Fibroblast of skin of left biceps (primary cell): ENCODE measurements around the gene SLC6A11.

Source experiments
- DNase-seq, 2 experiments: peaks; one replicate each; pipeline ENCODE4 v3.0.0-alpha.2; 2013; ENCODE audit warnings: low read depth in 2 of 2

The SLC6A11 gene

DNA sequence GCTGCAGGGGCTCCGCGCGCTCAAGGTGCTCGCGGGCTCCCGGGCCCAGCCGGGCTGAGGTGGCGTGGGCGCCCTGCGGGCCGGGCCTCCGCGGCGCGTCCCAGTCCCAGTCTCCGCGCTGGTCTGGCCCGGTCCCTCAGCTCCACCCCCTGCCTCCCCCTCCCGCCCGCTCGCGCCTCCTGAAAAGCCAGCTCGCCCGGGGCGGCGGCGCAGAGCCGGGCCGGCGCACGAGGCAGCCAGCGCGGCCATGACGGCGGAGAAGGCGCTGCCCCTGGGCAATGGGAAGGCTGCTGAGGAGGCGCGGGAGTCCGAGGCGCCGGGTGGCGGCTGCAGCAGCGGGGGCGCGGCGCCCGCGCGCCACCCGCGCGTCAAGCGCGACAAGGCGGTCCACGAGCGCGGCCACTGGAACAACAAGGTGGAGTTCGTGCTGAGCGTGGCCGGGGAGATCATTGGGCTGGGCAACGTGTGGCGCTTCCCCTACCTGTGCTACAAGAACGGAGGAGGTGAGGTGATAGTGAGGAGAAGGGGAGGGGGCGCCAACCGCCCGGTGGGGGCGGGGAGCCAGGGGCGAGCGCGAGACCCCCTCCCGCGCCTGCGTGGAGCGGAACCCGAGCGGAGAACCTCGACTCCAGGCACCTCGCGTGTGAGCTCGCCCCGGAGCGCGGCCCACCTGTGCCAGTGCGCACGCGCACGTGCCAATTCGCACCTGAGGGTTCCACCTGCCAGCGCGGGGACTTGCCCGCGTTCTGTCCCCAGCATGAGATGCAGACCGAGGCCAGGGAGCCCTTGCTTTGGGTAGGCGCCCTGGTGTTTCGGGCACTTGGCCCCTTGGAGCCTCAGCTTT lies at the start of gene SLC6A11:
SLC6A11 (plus strand) TSS at position 210 of the 844 bp plus-strand sequence; CDS start at position 248, 38 bp downstream.
- DNase-seq: no peak

DNA sequence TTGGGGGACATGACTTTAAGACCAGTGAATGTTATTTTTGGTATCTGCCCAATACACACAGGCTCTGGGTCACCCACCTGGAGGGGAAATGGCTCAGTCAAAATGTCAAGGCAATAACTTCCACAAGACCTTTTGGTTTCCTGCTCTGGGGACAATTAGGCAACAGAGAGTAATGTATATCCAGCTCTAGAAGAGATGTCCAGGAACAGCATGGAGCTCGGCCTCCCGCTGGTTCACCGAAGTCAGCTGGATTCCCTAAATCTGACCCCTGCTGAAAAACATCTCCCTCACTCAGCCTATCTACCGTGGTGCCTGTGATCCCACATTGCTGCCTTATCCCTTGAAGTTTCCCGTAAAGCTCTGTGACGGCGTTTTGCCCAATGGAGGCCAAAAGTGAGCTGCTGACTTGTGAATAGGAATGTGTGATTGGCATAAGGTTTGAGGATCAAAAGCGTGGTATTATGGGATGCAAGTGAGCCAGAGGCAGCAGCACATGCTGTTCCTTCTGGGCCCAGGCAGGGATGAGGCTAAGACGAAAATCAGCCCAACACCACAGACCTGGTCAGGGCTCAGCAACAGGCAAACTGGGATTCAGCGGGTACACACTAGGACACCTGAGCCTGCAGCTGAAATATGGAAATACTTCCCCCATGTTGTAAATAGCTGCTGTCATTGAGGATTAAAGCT lies 47.2 kb upstream of the SLC6A11 start:
- no peak for DNase-seq

DNA sequence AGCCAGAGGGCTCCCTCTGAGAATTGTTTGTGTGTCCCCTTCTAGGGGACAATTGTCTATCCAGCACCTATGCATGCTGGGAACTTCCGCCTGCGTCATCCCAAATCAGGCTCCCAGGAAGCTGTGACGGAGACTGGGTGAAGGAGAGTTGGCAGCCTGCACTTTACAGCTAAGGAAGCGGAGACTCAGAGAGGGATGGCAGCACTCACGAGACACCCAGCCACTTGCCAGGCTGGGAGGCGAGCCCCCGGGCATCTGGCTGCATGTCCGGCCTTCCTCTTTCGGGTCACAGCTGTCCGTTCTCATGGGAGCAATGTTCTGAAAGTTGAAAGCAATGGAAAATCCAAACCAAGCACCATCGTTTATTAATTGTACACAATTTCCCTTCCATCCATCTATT lies 45.5 kb upstream of the SLC6A11 start:
- DNase-seq: no peak

DNA sequence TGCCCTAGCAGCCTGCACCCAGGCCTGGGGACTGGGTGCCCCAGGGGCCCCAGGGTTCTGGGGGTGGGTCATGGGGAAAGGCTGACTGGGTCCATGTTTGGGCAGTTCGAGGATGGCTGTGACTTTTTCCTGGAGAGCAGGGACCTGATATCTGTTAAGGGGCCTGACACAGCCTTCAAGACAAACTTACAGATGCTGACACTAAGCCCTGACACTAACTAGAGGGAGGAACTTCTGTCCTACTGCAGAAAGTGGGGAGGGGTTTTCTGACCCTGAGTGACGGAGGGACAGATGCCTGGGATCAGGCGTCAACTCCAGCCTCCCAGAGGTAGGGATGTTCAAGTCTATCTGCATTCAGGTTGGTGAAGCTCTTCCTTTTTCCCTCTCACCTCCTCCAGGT lies 45.0 kb upstream of the SLC6A11 start:
- DNase-seq: no peak

DNA sequence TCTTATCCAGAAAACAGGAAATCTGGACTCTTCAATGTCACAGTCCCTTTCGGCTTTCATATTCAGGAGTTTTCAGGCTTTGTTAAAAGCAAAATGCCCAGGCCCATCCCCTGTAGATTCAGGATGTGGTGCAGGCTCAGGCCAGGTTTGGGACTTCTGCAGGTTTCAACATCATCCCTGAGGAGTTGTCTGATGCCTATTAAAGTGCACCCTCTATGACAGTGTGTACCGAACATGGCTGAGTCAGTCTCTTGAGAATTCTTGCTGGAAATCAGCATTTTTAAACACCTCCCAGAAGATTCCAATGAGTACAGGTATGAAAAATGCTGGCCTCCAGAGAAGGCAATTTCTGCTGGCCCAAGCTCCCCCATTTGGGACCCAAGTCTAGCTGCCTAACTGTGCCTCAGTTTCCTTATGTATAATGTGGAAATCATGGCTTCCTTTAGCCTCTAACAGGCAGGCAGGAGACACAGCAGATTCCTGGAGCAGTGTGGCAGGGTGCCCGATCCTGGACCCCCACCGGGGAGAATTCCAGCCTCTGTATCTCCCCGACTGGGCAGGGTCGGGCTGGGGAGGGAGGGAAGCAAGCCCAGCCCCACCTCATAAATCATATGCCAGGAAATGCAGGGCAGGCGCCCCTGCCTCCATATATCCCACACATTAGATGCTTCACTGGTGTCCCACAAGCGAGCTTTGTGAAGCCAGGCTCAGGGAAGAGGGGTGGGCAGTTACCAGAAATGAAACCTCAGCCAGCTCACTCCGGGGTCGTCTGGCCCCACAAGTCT lies 44.4 kb upstream of the SLC6A11 start:
- no peak for DNase-seq

DNA sequence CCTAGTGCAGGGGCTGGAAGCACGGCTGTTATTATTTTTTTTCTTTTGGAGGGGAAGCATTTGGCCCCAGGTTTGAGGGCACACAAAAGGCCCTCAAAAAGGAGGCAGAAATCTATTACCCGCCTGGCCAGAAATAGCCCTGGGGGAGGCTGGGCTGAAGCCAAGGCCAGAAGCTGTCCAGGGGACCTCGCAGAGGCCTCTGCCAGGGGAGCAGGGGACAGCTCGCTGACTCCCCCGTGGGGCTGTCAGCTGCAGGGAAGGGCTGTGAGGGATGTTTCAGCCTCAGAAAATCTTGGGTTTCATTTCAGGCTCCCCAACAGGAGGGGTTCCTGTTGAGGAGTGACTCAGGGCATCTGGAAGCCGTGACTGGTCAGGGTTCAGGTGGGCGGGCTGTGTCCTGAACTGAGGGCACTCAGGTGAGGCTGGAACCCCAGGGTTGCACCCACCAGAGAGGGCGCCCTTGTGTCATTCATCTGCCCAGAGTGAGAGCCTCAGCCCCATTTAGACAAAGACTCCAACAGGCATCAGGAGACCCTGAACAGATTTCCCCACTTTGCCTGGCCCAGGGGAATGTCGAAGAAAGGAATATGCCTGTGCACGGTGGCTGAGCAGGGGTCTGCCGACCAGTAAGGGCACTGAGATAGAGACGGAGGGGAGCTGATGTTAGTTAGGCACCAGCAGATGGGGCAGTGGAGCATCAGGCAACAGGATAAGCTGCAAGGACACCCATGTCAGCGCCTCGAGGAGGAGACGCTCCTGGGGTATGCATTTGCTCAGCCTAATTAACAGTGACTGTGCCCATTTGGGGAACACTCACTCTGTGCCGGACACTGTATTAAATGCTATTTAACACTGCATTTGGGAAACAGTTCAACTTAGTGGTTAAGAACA lies 43.5 kb upstream of the SLC6A11 start:
- no peak for DNase-seq

DNA sequence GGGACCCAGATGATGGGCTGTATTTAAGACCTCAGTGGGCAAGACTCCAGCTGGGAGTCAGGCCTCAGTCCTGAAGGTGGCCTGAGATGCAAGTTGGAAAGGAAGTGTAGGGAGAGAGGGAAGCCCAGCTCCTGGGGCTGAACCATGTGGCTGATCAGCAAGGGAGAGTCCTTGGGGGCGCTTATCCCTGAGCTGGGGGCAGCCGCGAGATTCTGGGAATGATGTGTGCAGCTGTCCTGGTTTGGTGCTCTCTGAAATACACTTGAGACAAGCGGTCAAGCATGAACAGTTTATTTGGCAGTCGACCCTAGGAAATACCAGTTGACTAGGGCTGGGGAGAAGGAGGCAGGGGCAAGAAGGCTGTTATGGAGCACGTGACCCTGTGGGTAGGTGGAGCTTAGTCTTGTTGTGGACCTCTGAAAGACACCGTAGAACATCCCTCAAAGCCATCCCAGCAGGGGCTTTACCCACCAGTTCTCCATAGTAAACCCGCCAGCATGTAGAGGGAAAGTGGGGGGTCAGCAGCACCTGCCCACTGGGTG lies 41.8 kb upstream of the SLC6A11 start:
- DNase-seq: no peak

DNA sequence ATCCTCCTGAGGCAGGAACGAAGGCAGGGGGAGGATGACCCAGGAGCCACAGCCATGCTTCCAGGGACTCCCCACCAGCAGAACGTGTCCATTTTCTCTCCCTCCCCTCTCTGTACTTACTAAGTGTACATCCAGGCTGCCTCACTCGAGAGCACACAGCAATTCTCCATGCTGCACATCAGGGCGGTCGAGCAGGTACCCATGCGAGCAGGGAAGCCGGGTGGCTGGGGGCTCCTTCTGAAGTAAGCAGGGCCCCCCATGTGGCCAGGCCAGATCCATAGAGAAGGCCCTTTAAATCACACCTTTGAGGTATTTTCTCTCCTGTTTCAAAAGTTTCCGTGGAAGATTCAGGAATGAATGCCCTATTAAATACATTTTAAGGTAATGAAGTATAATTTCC lies 41.2 kb upstream of the SLC6A11 start:
- no peak for DNase-seq

DNA sequence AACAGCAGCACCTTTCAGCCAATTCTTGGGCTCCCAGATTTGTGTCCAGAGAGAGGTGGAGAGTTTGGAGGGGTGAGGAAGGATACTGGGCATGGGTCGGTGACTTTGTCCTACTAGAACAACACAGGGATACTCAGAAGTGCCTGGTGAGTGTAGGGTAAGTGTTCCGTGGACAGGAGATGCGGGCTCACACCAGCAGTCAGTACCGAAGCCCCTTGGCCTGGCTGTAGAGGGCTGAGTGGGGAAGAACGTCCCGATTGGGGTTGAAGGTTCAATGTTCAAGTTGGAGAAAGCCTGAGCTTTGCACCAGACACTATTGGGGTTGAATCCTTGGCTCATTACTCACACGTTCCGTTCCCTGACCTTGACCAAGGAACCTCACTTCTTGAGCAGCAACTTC lies 40.8 kb upstream of the SLC6A11 start:
- DNase-seq: no peak

DNA sequence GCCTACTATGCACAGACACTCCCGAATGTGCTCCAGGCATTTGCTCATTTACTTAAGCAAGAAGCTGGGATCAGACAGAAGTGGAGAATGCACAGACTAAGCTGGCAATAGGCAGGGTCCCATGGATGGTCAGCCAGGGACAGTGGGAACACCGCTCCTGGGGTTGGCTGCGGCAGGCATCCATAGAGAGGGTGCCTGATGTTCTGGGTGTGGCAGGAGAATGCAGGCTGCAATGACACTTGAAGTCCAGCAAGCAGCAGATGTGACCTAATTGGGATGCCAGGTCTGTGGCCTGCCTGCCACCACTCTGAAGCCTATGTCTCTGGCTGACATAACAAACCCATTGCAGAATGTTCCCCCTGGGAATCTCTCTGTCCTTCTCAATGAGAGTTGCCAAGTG lies 40.2 kb upstream of the SLC6A11 start:
- no peak for DNase-seq

DNA sequence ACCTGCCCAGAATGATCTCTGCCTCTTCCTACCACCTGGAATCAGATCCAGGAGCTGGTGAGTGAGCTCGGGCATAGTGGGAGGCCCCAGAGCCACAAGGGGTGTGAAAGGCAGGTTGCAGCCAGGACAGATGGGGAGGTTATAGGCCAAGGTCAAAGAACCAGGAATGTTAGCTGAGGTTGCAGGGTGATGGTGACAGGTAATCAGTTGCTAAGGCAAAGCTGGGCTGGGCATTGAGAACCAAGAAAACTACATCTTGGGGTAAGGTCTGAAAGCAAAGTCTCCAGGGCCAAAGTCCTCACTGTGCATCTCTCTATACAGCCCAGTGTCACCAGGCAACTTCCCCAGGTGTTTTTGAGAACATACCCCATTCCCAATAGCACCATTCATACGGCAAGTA lies 38.4 kb upstream of the SLC6A11 start:
- no peak for DNase-seq

DNA sequence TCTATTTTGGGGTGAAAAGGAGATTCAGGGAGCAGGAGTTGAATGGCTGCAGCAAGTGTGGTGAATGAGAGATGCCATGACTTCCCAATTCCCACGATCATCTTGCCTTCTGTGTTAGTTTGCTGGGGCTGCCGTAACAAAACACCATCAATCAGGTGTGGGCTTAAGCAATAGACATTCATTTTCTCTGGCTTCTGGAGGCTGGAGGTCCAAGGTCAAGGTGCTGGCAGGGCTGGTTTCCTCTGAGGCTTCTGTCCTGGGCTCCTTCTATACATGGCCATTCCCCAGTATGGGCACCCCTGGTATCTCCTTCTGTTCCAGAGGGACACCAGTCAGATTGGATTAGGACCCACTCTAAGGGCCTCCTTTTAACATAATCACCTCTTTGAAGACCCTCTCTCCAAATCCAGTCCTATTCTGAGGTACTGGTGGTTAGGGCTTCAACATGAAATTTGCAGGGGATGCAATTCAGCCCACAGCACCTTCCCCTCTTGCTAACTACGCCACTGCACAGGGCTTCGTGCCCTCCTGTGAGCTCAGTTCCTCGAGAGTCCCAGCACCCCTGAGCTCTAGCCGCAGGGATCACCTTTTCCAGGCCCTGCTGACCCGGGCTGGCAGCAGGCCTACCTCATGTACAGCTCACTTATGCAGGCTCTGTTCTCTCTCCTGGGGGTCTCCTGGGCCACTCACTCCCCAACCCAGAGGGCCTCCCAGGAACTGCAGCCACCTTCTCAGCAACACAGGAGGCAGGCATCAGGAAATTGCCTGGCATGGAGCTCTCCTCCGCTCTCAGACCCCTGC lies 37.3 kb upstream of the SLC6A11 start:
- no peak for DNase-seq

DNA sequence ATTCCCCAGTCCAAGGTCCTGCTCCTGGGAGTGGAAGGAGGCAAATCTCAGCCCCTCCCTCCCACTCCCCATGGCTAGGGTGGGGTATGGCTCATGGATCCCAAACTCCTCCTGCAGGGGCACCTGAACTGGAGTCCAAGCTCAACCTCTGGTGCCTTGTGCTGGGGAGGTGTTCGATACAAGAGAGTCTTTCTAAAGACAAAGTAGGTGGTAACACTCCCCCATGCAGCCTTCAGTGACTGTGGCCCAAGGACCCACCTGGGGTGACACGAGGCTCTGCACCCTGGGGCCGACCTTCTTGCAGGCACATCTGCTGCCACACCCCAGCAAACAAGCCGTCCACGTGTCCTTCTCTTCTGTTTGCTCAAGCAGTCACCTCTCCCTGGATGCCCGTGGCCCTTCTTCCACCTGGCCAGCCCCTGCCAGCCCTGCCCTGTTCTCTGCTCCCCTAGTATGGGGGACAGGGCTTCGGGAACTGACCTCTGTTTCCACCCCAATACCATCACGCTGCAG lies 36.7 kb upstream of the SLC6A11 start:
- no peak for DNase-seq

DNA sequence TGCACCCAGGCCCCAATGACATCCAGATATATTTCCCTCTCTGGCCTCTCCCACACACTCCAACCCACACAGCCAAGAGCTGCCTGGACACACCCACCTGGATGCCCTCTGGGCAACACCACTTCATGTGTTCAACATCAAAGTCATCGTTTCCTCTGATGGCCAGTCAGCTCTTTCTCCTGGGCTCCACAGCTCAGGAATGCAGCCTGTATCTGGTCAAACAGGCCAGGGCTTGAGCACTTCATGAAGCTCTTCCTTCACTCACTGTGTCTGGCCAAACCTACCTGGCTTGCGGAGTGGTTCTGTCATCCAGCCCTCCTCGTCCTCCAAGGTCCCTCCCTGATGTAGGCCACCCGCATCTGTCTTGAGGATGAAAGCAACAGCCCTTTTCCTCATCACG lies 35.8 kb upstream of the SLC6A11 start:
- DNase-seq: no peak

DNA sequence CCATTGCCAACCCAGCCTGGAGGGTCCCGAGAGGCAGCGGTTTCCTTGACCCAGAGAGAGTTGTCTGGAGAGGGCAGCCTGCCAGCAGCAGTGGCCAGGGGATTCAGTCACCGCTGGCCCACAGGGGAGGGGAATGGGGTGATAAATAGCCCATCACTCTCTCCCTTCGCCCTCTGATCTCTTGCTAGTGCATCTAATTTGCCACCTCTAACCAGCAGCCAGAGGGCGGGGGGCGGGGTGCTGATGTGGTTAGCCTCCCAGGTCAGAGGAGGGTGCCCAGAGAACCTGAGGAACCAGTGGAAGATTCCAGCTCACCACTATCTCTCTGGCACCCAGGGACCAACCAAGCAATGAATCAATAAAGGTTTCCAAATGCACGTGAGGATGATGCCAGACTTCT lies 35.1 kb upstream of the SLC6A11 start:
- no peak for DNase-seq

DNA sequence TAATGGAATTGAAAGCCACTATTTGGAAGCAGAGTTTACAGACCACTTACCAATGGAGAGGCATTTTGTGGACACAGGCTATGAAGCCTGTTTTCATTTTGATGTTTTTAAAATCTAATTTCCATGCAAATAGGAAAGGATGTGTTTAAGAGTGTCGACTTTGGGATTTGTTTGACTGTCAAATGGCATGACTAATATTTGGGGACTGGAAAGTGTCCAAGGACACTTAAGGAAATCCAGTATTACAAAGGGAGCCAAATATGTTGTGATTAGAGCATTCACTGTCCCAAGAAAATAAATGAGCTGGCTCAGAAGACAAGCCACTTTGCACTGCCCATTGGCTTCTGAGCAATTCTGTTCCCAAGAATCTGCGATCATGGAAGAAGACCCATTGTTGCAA lies 34.0 kb upstream of the SLC6A11 start:
- DNase-seq: no peak

DNA sequence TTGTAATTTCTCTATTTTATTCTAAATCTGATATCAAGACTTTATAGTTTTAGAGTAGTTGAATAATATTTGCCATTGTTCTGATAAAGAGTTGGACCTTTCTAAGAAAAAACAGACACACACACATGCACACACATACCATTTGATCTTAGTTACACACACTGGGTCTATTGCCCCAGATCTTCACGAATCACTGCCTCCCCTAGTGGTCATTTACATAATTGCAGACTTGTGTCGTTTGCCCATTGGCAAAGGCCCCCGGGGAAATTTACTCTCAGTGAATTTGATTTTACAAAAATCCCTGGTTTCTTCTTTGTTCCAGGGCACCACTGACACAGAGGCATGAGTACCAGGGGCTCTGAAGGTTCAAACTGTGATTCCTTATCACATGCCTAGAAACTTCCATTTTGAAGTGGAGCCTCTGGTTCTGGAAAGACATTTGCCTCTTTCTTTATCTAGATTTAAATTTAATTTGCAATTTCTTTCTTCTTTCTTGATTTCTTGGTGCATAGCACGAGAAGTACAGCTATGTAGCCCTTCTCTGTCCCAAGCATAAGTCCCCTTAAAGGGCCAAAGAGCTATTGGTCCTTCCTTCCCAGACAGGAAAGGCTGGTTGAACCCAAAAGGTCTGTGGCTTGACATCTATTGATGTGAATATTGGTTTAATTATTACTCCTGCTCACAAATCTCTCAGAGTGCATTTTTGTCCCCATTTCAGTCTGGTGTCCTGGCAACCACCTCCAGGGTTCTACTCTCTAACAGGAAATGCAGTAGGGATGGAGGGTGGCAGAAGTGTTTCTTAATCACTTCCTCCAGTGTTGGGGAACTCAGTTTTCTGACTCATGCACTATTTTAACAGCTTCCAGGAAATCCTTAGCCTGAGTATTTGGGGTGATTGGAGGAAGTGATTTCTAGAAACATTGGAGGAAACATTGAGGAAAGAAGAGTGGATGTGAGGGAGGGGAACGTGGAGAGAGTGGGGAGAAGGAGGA lies 32.4 kb upstream of the SLC6A11 start:
- DNase-seq: no peak

DNA sequence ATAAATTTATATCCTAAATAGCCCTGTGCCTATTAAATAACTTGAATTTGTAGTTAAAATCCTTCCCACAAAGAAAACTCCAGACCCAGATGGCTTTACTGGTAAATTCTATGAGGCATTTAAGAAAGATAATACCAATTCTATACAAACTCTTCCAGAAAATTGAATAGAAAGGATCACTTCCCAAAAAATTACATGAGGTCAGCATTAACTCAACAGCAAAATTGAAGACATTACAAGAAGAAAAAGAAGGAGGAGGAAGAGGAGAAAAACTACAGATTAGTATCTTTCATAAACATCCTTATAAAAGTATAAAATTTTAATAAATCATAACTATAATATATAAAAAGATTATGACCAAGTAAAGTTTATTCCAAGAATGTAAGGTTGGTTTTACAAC lies 29.4 kb upstream of the SLC6A11 start:
- no peak for DNase-seq

DNA sequence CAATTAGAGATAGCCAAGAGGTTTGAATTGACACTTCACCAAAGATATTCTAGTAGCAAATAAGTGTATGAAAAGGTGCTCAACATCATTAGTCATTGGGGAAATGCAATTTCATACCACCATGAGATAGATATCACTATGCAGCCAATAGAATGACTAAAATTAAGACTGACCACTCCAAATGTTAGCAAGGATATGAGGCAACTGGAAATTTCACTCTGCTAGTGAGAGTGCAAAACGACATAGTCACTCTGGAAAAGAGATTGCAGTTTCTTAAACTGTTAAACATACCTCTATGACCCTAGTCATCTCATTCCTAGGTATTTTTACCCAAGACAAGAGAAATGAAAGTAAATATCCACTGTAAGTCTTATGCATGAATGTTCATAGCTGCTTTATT lies 27.6 kb upstream of the SLC6A11 start:
- DNase-seq: no peak
